GM12872 (cell line): Measurements from ENCODE around the gene ITIH6.

Source experiments
- CTCF ChIP-seq: IDR thresholded peaks from 3 replicates; pipeline ENCODE4 v1.5.1; 2011; ENCODE audit warnings: low read depth, mild to moderate bottlenecking, low read length, moderate library complexity; ENCODE audit not compliant: insufficient read depth

ITIH6 gene

DNA sequence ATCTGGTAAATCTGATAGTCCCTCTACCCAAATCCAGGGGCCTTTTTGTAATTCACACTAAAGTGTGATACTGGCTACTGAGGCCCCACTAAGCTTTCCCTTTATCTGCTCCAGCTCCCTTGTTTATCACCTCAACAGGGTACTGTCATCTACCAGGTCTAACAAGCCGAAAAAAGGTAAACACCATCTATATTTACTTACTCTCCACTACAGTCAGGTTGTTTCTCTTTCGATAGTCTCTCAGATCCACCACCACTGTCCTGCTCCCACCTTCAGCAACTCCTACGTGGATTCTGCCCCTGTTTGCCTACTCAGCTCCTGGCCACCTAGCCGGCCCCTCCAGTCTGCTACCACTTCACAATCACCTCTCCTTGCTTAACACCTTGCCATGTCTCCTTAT lies 3.3 kb downstream of the ITIH6 start:
- no peak for TF ChIP-seq CTCF

DNA sequence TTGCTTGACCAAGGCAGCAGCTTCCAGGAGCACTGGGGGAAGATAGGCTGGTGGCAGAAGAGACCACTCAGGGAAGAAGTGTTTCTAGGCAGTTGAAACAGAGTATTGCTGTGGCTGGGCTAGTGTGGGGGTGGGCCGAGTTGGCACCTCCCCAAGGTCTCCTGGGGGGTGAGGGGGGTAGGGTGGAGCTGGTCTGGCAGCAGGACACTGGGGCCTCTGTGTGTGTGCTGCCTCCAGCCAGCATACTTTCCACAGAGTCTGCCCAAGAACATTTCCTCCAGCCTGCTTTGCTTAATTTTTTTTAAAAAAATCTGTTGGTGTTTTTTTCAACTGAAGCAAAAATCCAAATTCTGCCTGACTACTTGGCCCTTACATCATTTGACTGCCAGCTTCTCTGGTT lies 4.0 kb downstream of the ITIH6 start:
- TF ChIP-seq CTCF, result no peak

- TF ChIP-seq CTCF, result no peak
Measured at GRCh38 chrX:54788446-54788845, 9.6 kb downstream of the ITIH6 start.

GRCh38 chrX:54786967-54787366 lies 11.1 kb downstream of the ITIH6 start:
- TF ChIP-seq CTCF, result peak; percentile 45

GRCh38 chrX:54785901-54786300 lies 12.2 kb downstream of the ITIH6 start:
- TF ChIP-seq CTCF, result peak; percentile 42; the same call in 2 of the 3 replicates

DNA sequence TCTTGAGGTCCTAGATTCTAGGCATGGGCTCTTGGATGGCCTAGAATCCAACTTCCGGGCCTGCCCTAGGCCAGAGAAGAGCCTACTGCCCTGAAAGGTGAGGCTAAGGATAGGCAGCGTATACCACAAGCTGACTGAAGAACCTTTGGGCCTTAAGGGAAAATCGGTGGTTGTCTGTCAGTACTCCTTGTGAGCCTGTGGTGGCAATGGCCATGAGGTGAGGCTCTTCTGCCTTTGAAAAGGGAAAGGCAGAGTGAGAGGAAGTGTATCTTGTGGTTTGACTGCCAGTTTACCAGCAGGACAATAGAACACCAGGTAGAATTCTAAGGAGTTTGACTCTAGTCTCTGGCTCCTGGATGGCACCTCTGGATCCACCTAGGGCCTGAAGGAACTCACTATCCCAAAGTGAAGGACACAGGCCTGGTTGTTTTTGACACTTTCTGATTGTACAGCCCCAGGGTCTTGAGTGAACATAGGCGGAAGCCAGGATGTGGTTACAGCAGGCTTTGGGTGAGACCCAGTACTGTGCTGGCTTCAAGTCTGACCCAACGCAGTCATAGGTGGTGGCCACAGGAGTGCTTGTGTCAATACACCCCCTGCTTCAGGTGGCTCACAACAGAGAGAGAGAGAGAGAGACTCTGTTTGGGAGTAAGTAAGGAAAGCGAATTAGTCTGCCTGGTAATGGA lies 20.9 kb downstream of the ITIH6 start:
- no peak for TF ChIP-seq CTCF

DNA sequence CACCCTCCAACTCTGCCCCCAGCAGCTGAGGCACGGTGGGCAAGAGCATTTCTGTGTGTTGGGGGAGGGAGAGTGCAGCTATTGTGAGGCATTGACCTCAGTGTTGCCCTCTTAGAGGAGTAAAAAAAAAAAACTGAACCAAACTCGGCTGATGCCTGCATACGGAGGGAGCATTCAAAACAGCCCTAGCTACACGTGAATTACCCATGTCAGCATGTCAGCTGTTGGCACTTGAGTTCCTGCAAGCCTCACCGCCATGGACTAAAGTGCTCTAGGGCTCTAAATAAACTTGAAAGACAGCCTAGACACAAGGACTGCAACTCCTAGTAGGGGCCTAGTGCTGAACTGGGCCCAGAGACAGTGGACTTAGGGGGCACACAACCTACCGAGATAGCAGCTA lies 22.0 kb downstream of the ITIH6 start:
- no peak for TF ChIP-seq CTCF
